HepG2 (cell line): ENCODE measurements around the gene SIRT7. TPM values are rescaled to one million over a fixed set of nuclear protein-coding genes. Genes with fewer than 3 reads are reported as not detected.

ENCODE experiments used
- ELF1 ChIP-seq: sonication (generic); formaldehyde crosslinking; IDR thresholded peaks from 2 replicates; pipeline ENCODE4 v1.4.0; 2020; ENCODE audit warnings: missing genetic modification reagents
- ERF ChIP-seq: IDR thresholded peaks from 2 replicates; pipeline ENCODE4 v1.6.1; 2018; ENCODE audit warnings: missing biosample characterization, missing genetic modification reagents
- FOXK1 ChIP-seq: sonication (generic); formaldehyde crosslinking; IDR thresholded peaks from 2 replicates; pipeline ENCODE4 v1.4.0; 2020; ENCODE audit warnings: low read depth, missing genetic modification reagents, borderline replicate concordance
- HNF4A ChIP-seq: sonication (generic); formaldehyde crosslinking; IDR thresholded peaks from 2 replicates; pipeline ENCODE4 v1.4.0; 2020; ENCODE audit warnings: missing genetic modification reagents
- HNRNPLL ChIP-seq: fragments of 200-400 bp; formaldehyde crosslinking; IDR thresholded peaks from 2 replicates; pipeline ENCODE4 v1.6.1; 2017; ENCODE audit warnings: mild to moderate bottlenecking, low read depth, low read length; ENCODE audit not compliant: poor library complexity, severe bottlenecking
- RBFOX2 ChIP-seq: fragments of 200-400 bp; formaldehyde crosslinking; IDR thresholded peaks from 2 replicates; pipeline ENCODE4 v1.6.1; 2017; ENCODE audit warnings: low read depth, mild to moderate bottlenecking, low read length
- RFXANK ChIP-seq: IDR thresholded peaks from 2 replicates; pipeline ENCODE4 v1.6.1; 2016
- SMYD3 ChIP-seq: sonication (generic); formaldehyde crosslinking; IDR thresholded peaks from 2 replicates; pipeline ENCODE4 v1.8.1; 2023; ENCODE audit warnings: mild to moderate bottlenecking, missing genetic modification reagents
- ZNF124 ChIP-seq: sonication (generic); formaldehyde crosslinking; IDR thresholded peaks from 2 replicates; pipeline ENCODE4 v1.4.0; 2020; ENCODE audit warnings: missing genetic modification reagents
- ZNF468 ChIP-seq: sonication (generic); formaldehyde crosslinking; IDR thresholded peaks from 2 replicates; pipeline ENCODE4 v1.8.0; 2022; ENCODE audit warnings: mild to moderate bottlenecking, moderate library complexity, missing genetic modification reagents
- ZNF546 ChIP-seq: sonication (generic); formaldehyde crosslinking; conservative IDR thresholded peaks from 2 replicates; pipeline ENCODE4 v1.8.1; 2023; ENCODE audit warnings: mild to moderate bottlenecking, missing genetic modification reagents
- ZNF816 ChIP-seq: sonication (generic); formaldehyde crosslinking; IDR thresholded peaks from 2 replicates; pipeline ENCODE4 v1.8.0; 2022; ENCODE audit warnings: missing genetic modification reagents, mild to moderate bottlenecking, borderline replicate concordance
- ZNF839 ChIP-seq: sonication (generic); formaldehyde crosslinking; IDR thresholded peaks from 2 replicates; pipeline ENCODE4 v1.4.0; 2020; ENCODE audit warnings: missing genetic modification reagents, mild to moderate bottlenecking, borderline replicate concordance
- polyA plus RNA-seq, 8 experiments: library from polyadenylated mRNA; depleted of rRNA in 3 of 8; stranded (reverse) in 7 of 8; unstranded in 1 of 8; fragments of >200 nt; fragmentation: Illumina TruSeq in 4 of 8; extraction: Trizol in 4 of 8; gene quantifications; 2 replicates each; pipeline versions ENCODE4 v1.2.1 to v1.2.3, GENCODE V29; 2011 to 2016; ENCODE audit warnings: low read depth in 4 of 8, missing spikeins in 1 of 8, mixed read lengths in 1 of 8; ENCODE audit not compliant: insufficient read depth in 1 of 8
- total RNA-seq, 5 experiments: library from RNA; depleted of rRNA; stranded (reverse); fragments of >200 nt; fragmentation: Illumina TruSeq; extraction: Trizol; gene quantifications; 2 replicates each; pipeline ENCODE4 v1.2.3, GENCODE V29; 2016; ENCODE audit warnings: low read depth in 1 of 5
- TF ChIP-seq, protein P1 (sequence below): sonication (generic); formaldehyde crosslinking; IDR thresholded peaks from 2 replicates; pipeline ENCODE4 v1.4.0; 2020; ENCODE audit warnings: missing genetic modification reagents
- TF ChIP-seq, protein P2 (sequence below): sonication (generic); formaldehyde crosslinking; IDR thresholded peaks from 2 replicates; pipeline ENCODE4 v1.8.1; 2023; ENCODE audit warnings: mild to moderate bottlenecking, missing genetic modification reagents
- TF ChIP-seq, protein P3 (sequence below): sonication (generic); formaldehyde crosslinking; IDR thresholded peaks from 2 replicates; pipeline ENCODE4 v1.9.0; 2021; ENCODE audit warnings: missing genetic modification reagents, borderline replicate concordance
- TF ChIP-seq, protein P4 (sequence below): sonication (generic); formaldehyde crosslinking; IDR thresholded peaks from 2 replicates; pipeline ENCODE4 v1.5.0; 2020; ENCODE audit warnings: missing genetic modification reagents

Gene SIRT7
- total and polyA plus RNA-seq, 2 of the 13 experiments (the other 11 are each of a cell fraction or from before 2014, with no cell fraction given), result 8.3 to 24.8 TPM

DNA sequence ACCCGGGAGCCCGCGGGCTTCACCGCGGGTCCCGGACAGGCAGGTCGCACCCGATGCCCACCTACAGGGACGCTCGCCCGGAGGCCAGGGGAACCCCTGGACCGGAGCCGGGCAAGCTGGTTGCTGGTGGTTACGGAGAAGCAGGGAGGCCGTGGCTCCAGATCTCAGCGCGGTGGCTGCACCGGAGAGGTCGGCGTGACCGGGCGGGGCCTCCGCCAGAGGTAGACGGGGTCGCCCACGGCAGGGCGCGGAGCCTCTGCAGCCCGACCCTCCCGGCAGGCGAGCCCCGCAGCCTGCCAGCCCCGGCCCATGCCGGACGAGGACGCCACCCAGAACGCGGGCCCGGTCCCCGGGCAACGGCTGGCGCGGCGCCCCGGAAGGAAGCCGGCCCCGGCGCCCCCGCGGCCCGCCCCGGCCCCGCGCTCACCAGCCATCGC, 7.1 kb downstream of the SIRT7 start (continued):
- TF ChIP-seq, protein P1, sequence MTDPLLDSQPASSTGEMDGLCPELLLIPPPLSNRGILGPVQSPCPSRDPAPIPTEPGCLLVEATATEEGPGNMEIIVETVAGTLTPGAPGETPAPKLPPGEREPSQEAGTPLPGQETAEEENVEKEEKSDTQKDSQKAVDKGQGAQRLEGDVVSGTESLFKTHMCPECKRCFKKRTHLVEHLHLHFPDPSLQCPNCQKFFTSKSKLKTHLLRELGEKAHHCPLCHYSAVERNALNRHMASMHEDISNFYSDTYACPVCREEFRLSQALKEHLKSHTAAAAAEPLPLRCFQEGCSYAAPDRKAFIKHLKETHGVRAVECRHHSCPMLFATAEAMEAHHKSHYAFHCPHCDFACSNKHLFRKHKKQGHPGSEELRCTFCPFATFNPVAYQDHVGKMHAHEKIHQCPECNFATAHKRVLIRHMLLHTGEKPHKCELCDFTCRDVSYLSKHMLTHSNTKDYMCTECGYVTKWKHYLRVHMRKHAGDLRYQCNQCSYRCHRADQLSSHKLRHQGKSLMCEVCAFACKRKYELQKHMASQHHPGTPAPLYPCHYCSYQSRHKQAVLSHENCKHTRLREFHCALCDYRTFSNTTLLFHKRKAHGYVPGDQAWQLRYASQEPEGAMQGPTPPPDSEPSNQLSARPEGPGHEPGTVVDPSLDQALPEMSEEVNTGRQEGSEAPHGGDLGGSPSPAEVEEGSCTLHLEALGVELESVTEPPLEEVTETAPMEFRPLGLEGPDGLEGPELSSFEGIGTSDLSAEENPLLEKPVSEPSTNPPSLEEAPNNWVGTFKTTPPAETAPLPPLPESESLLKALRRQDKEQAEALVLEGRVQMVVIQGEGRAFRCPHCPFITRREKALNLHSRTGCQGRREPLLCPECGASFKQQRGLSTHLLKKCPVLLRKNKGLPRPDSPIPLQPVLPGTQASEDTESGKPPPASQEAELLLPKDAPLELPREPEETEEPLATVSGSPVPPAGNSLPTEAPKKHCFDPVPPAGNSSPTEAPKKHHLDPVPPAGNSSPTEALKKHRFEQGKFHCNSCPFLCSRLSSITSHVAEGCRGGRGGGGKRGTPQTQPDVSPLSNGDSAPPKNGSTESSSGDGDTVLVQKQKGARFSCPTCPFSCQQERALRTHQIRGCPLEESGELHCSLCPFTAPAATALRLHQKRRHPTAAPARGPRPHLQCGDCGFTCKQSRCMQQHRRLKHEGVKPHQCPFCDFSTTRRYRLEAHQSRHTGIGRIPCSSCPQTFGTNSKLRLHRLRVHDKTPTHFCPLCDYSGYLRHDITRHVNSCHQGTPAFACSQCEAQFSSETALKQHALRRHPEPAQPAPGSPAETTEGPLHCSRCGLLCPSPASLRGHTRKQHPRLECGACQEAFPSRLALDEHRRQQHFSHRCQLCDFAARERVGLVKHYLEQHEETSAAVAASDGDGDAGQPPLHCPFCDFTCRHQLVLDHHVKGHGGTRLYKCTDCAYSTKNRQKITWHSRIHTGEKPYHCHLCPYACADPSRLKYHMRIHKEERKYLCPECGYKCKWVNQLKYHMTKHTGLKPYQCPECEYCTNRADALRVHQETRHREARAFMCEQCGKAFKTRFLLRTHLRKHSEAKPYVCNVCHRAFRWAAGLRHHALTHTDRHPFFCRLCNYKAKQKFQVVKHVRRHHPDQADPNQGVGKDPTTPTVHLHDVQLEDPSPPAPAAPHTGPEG (CRISPR knock-in tag), result peak; percentile 54; the same call in 1 of the 2 replicates
- peak; percentile 87 for TF ChIP-seq RBFOX2
- no peak for TF ChIP-seq HNF4A (CRISPR knock-in tag)
- no peak for TF ChIP-seq ZNF124 (CRISPR knock-in tag)
- no peak for TF ChIP-seq ZNF546
- TF ChIP-seq HNRNPLL, result no peak
- 0 out of 2 replicates have a peak, but pooled peaks have one; percentile 8 for TF ChIP-seq ZNF816 (CRISPR knock-in tag)
- TF ChIP-seq SMYD3 (CRISPR knock-in tag), result no peak
- no peak for TF ChIP-seq ZNF839 (CRISPR knock-in tag)
- TF ChIP-seq ZNF468 (CRISPR knock-in tag), result 0 out of 2 replicates have a peak, but pooled peaks have one; percentile 25
- TF ChIP-seq, protein P2, sequence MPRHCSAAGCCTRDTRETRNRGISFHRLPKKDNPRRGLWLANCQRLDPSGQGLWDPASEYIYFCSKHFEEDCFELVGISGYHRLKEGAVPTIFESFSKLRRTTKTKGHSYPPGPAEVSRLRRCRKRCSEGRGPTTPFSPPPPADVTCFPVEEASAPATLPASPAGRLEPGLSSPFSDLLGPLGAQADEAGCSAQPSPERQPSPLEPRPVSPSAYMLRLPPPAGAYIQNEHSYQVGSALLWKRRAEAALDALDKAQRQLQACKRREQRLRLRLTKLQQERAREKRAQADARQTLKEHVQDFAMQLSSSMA (CRISPR knock-in tag), result no peak
- TF ChIP-seq, protein P3, sequence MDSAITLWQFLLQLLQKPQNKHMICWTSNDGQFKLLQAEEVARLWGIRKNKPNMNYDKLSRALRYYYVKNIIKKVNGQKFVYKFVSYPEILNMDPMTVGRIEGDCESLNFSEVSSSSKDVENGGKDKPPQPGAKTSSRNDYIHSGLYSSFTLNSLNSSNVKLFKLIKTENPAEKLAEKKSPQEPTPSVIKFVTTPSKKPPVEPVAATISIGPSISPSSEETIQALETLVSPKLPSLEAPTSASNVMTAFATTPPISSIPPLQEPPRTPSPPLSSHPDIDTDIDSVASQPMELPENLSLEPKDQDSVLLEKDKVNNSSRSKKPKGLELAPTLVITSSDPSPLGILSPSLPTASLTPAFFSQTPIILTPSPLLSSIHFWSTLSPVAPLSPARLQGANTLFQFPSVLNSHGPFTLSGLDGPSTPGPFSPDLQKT, result no peak
- TF ChIP-seq FOXK1 (CRISPR knock-in tag), result no peak
- TF ChIP-seq ERF (CRISPR knock-in tag), result peak; percentile 41; the same call in 1 of the 2 replicates
- TF ChIP-seq ELF1, result no peak
- TF ChIP-seq, protein P4, sequence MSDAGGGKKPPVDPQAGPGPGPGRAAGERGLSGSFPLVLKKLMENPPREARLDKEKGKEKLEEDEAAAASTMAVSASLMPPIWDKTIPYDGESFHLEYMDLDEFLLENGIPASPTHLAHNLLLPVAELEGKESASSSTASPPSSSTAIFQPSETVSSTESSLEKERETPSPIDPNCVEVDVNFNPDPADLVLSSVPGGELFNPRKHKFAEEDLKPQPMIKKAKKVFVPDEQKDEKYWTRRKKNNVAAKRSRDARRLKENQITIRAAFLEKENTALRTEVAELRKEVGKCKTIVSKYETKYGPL (CRISPR knock-in tag), result 0 out of 2 replicates have a peak, but pooled peaks have one; percentile 9
- no peak for TF ChIP-seq RFXANK
